CD4-positive, alpha-beta T cell (primary cell): ENCODE measurements around the gene PPP2R5D. TPM values are rescaled to one million over a fixed set of nuclear protein-coding genes. Genes with fewer than 3 reads are reported as not detected.

Experiments
- ATAC-seq: fragments of 200-7000 bp; cut with Tn5 transposase; one replicate; pipeline ENCODE4 v1.10.0; 2022; ENCODE audit warnings: mild to moderate bottlenecking; ENCODE audit not compliant: poor library complexity
- CTCF ChIA-PET: fragments of 350-600 bp; sonication (Branson Sonifier 250); formaldehyde crosslinking; loops from one replicate; lab custom pipeline; 2021; ENCODE audit warnings: antibody characterized with exemption, inconsistent platforms; lab: Charles Lee
- POLR2A ChIA-PET: fragments of 350-600 bp; sonication (Branson Sonifier 250); formaldehyde crosslinking; loops from one replicate; lab custom pipeline; 2021; ENCODE audit warnings: antibody characterized with exemption, inconsistent platforms; lab: Charles Lee
- DNase-seq, 14 experiments: peaks; one replicate each; pipeline ENCODE4 v3.0.0-alpha.2; 2013 to 2020; ENCODE audit warnings: mixed read lengths in 2 of 14
- H3K27ac ChIP-seq, 2 donors: one replicate each; pipeline versions ENCODE4 v1.5.1 to v1.7.0; 2013; ENCODE audit warnings: low read length in 2 of 2, low read depth in 1 of 2, mild to moderate bottlenecking in 1 of 2
- H3K27me3 ChIP-seq, 2 experiments: 1 replicate in 1 of 2; 2 replicates in 1 of 2; pipeline versions ENCODE4 v1.6.1 to v1.7.0; 2013; ENCODE audit warnings: low read length in 2 of 2, control low read depth in 1 of 2, mild to moderate bottlenecking in 1 of 2, moderate library complexity in 1 of 2; ENCODE audit not compliant: insufficient read depth in 2 of 2, control insufficient read depth in 1 of 2
- H3K36me3 ChIP-seq: one replicate; pipeline ENCODE4 v1.6.1; 2013; ENCODE audit warnings: low read length, control low read depth; ENCODE audit not compliant: insufficient read depth
- H3K4me1 ChIP-seq: one replicate; pipeline ENCODE4 v1.6.1; 2013; ENCODE audit warnings: low read length, control low read depth; ENCODE audit not compliant: insufficient read depth
- H3K4me3 ChIP-seq: one replicate; pipeline ENCODE4 v1.5.1; 2013; ENCODE audit warnings: mild to moderate bottlenecking, low read length, moderate library complexity
- H3K9me3 ChIP-seq, 2 experiments: 1 replicate in 1 of 2; 2 replicates in 1 of 2; pipeline versions ENCODE4 v1.6.1 to v1.7.0; 2013; ENCODE audit warnings: low read length in 2 of 2, mild to moderate bottlenecking in 2 of 2, control low read depth in 1 of 2, moderate library complexity in 1 of 2; ENCODE audit not compliant: control insufficient read depth in 1 of 2, insufficient read depth in 1 of 2
- H3K27ac Mint-ChIP-seq: one replicate; pipeline ENCODE4 v1.8.0; 2020; ENCODE audit warnings: mixed read lengths
- H3K27me3 Mint-ChIP-seq: one replicate; pipeline ENCODE4 v1.8.0; 2021; ENCODE audit warnings: mixed read lengths
- H3K36me3 Mint-ChIP-seq: one replicate; pipeline ENCODE4 v1.8.0; 2021; ENCODE audit warnings: low read depth, mixed read lengths
- H3K4me1 Mint-ChIP-seq: one replicate; pipeline ENCODE4 v1.8.0; 2021; ENCODE audit warnings: low read depth, mixed read lengths
- H3K4me3 Mint-ChIP-seq: one replicate; pipeline ENCODE4 v1.8.0; 2020; ENCODE audit warnings: mild to moderate bottlenecking, mixed read lengths
- H3K9me3 Mint-ChIP-seq: one replicate; pipeline ENCODE4 v1.8.0; 2020; ENCODE audit warnings: mixed read lengths
- intact Hi-C, 2 experiments: fragments of 100-400 bp; cut with DNase I in 1 of 2; cut with micrococcal nuclease in 1 of 2; formaldehyde crosslinking; loops; one replicate each; pipeline versions ENCODE4 v1.15.1 to v1.9.0; 2023 to 2025; cut with DNase I, micrococcal nuclease
- total RNA-seq, 174 experiments: library from RNA in 2 of 174; stranded (reverse) in 2 of 174; gene quantifications; one replicate each; pipeline ENCODE4 v1.2.3 and lab custom pipeline; 2021 to 2026
- TF ChIP-seq, protein P1 (sequence below): fragments of 200-600 bp; IDR thresholded peaks from one replicate; pipeline ENCODE4 v1.8.0; 2022; ENCODE audit warnings: antibody characterized with exemption, mild to moderate bottlenecking

The PPP2R5D gene
- total RNA-seq, 2 experiments from 2014 or later, result 15.3 to 17.5 TPM

DNA sequence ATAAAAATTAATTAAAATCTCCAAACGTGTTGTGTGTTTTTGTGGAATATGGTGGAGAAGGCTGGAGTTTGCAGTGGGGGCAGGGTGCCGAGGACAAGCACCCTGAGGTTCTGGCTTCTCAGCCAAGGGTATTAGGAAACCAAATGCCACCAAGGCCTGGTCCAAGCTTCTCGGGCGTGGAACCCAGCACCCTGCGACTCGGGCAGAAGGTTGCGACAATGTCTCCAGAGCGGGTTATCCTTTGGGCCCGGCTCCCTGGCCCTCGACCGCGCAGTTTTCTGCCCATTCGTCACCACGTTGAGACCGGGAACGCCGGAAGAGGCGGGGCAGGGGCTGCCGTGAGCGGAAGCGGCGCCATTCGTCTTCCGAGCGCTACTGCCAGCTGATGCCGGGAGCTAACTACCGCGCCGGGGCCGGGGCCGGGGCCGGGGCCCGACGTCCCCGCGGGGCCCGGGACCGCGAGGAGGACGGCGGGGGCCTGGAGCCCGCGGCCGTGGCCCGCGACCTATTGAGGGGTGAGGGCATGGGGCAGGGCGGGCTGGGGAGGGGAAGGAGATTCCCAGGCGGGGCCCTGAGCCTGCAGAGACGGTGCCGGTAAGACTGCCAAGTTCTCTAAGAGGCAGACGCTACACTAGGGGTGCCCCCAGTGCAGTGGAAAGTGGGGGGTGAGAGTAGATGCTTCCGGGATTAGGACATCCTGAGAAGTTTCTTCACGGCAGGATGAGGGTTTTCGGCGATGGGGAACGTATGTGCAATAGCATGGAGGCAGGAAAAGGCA is 37.1 kb downstream of the PPP2R5D start, which contains the start of gene RRP36:
RRP36 (plus strand) TSS at position 354 of the 778 bp plus-strand sequence; CDS start at position 386, 32 bp downstream.
- Histone ChIP-seq H3K36me3 (peaks cover 54% of the 10 kb centered on the region), H3K4me3 (peak within 1 kb of the TSS; percentile 84), H3K9me3 (no peaks in the 10 kb centered on the region), H3K27ac (peak within 1 kb of the TSS; percentile 57 to 62), H3K27me3 (no peaks in the 10 kb centered on the region), H3K4me1 (peaks cover 52% of the 10 kb centered on the region)
- DNase-seq (peak; percentile 33 to 80 (median 63)), ATAC-seq (peak; percentile 73)
- H3K36me3 Mint-ChIP-seq, result peaks cover 68% of the 10 kb centered on the region
- intact Hi-C loops, result no loop called here
- no peaks in the 10 kb centered on the region for H3K27me3 Mint-ChIP-seq
- ChIA-PET CTCF (interaction anchor here (1.6 to 1.9 kb wide), 2 partner anchors 32 to 120 kb away, joined by 3 to 4 read pairs; partner anchors contain the start of gene CUL7), POLR2A (interaction anchor here (0.6 to 3.5 kb wide), 12 partner anchors 7 to 275 kb away, joined by 3 to 25 read pairs (median 6); partner anchors contain the start of genes CNPY3, CUL7, KLC4 and KLHDC3)
- H3K4me3 Mint-ChIP-seq, result peak within 1 kb of the TSS; percentile 98
- peaks cover 38% of the 10 kb centered on the region for H3K4me1 Mint-ChIP-seq
- no peaks in the 10 kb centered on the region for H3K9me3 Mint-ChIP-seq
- H3K27ac Mint-ChIP-seq, result peak within 1 kb of the TSS; percentile 83
- TF ChIP-seq, protein P1, sequence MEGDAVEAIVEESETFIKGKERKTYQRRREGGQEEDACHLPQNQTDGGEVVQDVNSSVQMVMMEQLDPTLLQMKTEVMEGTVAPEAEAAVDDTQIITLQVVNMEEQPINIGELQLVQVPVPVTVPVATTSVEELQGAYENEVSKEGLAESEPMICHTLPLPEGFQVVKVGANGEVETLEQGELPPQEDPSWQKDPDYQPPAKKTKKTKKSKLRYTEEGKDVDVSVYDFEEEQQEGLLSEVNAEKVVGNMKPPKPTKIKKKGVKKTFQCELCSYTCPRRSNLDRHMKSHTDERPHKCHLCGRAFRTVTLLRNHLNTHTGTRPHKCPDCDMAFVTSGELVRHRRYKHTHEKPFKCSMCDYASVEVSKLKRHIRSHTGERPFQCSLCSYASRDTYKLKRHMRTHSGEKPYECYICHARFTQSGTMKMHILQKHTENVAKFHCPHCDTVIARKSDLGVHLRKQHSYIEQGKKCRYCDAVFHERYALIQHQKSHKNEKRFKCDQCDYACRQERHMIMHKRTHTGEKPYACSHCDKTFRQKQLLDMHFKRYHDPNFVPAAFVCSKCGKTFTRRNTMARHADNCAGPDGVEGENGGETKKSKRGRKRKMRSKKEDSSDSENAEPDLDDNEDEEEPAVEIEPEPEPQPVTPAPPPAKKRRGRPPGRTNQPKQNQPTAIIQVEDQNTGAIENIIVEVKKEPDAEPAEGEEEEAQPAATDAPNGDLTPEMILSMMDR, result no peak

DNA sequence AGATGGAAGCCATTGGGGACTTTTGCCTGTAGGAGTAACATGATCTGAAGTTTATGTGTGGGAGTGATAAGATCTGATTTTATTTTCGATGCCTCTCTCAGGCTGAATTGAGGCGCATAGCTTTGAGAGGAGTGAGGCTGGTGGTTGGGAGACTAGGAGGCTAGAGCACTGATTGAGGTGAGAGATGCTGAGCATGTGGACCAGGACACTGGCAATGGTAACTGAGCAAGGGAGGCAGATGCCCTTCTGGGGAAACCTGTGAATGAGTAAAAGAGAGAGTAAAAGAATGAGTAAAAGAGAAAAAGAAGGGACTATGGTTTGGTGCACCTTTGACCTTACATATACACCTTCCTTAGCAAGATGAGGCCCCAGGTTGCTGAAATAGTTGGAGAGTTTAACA is 40.1 kb downstream of the PPP2R5D start:
- no peak for ATAC-seq
- peaks cover 39% of the 10 kb centered on the region for H3K4me1 ChIP-seq
- H3K9me3 ChIP-seq, result no peaks in the 10 kb centered on the region
- H3K36me3 ChIP-seq, result peaks cover 54% of the 10 kb centered on the region
- no peaks in the 10 kb centered on the region for H3K27me3 ChIP-seq
- ChIA-PET CTCF (no interaction called here), POLR2A (interaction anchor here (1.1 kb wide), 1 partner anchor 11 kb away, joined by 3 read pairs; the partner anchor contains the start of genes KLHDC3 and MEA1)
- no peak overlapping the region for H3K4me3 ChIP-seq
- Mint-ChIP-seq H3K27ac (peak overlapping the region; percentile 78), H3K27me3 (no peaks in the 10 kb centered on the region), H3K4me3 (peak overlapping the region; percentile 32), H3K4me1 (peaks cover 16% of the 10 kb centered on the region), H3K9me3 (no peaks in the 10 kb centered on the region), H3K36me3 (peaks cover 70% of the 10 kb centered on the region)
- intact Hi-C loops, result no loop called here
- TF ChIP-seq, protein P1, result no peak
- peak overlapping the region; percentile 31 to 38 for H3K27ac ChIP-seq
- DNase-seq, result no peak

DNA sequence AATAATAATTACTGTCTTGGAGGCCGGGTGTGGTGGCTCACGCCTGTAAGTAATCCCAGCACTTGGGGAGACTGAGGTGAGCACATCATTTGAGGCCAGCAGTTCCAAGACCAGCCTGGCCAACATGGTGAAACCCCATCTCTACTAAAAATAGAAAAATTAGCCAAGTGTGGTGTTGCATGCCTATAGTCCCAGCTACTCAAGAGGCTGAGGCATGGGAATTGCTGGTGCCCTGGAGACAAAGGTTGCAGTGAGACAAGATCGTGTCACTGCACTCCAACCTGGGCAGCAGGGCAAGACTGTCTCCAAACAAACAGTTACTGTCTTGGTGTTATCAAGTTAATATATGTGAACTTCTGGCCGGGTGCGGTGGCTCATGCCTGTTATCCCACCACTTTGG is 42.0 kb downstream of the PPP2R5D start:
- ATAC-seq (no peak), DNase-seq (no peak)
- no peak overlapping the region for H3K4me3 ChIP-seq
- Mint-ChIP-seq H3K4me1 (peaks cover 16% of the 10 kb centered on the region), H3K9me3 (no peaks in the 10 kb centered on the region), H3K27me3 (no peaks in the 10 kb centered on the region), H3K36me3 (peaks cover 64% of the 10 kb centered on the region), H3K4me3 (no peak overlapping the region), H3K27ac (no peak overlapping the region)
- intact Hi-C loops, result no loop called here
- POLR2A ChIA-PET, result no interaction called here
- CTCF ChIA-PET, result interaction anchor here (1.0 kb wide), 1 partner anchor 11 kb away, joined by 6 read pairs; no protein-coding TSS in a partner anchor
- H3K27me3 ChIP-seq, result no peaks in the 10 kb centered on the region
- peaks cover 31% of the 10 kb centered on the region for H3K4me1 ChIP-seq
- TF ChIP-seq, protein P1, result no peak
- no peaks in the 10 kb centered on the region for H3K9me3 ChIP-seq
- H3K36me3 ChIP-seq, result peaks cover 57% of the 10 kb centered on the region
- H3K27ac ChIP-seq, result no peak overlapping the region
